Kidney glomerular epithelial cell (primary cell): ENCODE measurements around the gene HOXC10.

Source experiments
- DNase-seq: peaks from one replicate; lab custom pipeline; 2025; lab: John Stamatoyannopoulos, UW

The HOXC10 gene

DNA sequence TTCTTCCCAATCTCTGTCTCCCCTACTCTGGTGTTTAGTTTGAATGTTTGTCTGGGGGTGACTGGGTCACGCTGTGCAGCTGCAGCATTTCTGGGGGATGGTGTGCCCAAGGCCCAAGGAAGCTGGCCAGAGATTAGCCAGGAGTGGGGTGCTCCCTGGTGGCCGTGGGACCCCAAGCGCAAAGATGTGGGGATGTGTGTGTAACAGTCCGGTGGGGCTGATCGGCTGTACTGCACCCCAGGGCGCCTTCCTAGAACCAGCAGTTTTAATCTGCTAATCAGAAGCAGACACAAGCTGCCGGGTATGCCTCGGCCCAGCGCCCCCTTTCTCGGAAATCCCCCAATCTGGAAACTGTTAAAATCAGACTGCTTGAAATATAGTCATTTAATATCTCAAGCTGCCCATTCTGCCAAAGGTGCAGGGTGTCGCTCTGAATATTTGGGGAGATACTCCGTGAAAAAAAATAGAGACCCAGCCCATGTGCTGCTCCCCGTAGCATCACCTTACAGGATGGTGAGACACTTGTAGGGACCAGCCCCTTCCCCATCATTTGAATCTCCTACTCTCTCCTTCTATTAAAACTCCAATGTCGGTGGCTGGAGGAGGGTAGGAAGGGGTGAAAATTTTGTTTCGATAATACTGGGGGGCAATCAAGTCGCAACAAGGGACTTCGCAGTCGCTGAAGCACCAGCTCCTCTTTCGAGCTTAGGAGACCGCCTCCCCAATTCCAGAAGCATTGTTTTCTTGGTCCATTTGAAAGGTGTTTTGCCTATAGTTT is 19.3 kb downstream of the HOXC10 start:
- DNase-seq, result no peak

DNA sequence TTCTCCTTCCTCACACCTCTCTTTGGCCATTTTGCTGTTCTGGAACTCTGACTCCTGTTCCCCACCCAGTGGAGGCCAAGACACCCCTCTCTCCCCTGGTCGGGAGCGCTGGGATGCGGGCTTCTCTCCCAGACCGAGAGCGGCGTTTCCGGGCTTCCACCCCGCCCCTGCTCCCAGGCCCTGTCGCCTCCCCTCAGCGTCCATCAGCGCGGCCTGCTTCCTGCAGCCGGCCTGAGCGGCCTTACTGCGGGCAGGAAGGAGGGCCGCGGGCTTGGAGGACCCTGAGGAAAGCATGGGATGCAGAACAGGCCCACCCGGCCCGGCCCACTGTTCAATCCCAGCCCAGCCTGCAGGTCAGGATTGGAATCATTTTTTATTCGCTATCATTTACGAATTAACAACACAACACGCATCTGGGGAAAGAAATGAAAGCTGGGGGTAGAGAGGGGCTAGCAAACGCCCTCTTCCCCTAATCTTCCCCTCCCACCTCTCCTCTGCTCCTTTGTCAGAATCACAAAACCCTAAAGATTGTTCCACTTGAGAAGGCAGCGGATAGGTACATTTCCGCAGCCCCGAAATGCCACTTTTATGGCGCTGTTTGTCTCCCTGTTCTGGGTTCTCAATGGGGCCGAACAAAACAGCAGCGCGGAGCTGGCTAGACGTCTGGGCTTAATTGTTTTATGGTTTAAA is 20.0 kb downstream of the HOXC10 start:
- DNase-seq, result no peak

DNA sequence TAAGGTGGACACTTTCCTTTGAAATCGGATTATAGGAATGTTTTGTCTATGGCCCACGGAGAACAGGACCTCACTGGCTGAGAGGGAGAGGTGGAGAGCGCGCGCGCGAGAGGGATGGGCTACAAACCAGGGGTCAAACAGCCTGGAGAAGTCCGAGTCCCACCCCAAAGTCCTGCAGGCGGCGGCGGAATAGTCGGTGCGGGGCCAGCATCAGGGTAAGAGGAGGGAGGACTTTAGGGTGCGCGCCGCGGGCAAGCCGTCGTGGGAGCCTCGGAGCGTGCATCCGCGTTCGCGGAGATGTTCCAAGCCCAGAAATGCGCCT is 20.5 kb downstream of the HOXC10 start:
- DNase-seq, result no peak

DNA sequence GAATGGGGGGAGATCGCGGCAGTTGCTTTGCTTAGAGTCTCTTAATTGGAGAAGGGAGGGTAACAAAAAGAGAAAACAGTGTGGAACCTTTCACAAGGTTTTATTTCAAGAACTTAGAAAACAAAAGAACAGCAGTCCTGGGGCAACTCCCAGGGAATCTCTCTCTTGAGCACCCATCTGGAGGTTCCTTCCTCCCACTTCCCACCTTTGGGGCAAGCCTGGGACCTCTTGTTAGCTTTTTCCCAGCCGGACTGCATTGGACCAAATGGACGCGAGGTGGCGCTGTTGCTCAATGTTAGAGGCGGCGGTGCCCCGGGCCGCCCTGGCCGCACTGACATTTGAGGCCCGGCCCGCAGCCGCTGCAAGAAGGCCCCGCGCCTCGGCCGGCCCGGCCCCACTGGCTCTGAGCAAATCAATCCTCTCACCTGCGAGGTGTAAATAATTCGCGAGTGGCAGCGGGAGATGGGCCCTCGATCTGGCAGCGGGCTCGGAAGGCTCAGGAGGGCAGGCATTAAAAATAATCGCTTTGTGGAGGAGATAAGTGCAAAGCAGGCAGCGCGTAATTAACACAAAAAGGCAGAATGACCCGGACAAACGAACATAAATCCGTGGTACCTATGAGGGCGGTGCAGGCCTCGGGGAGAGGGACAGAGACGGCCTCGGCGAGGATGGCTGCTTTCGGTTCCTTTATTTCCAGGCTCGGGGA is 21.1 kb downstream of the HOXC10 start:
- DNase-seq, result peak; percentile 71

DNA sequence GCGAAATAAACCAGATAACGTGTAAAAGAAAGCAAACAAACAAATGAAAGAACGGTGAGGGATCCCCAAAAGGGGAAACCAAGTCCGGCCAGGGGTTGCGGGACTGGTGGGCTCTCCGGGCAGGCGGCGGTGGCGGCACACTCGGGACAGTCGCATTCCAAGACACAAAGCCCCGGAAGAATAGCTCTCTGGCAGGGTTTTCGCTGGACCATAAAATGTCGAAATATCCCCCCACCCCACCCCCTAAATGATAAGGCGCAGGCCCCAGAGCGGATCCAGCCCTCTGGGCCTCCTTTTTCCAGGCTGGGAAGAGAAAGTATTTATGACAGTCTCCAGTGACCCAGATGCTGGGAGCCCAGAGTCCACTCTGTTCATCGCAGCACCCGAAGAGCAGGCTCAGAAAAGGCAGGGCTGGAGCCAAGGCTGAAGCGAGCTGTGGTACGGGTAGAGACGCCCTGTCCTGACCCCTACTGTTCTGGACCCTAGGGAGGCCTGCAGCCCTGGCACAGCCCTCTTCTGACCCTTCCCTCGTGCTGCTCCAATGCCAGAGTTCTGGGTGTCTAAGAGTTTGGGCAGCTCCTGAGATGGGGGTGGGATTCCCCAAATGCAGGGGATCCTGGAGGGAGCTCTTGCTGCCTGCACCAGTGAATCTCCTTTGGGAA is 21.7 kb downstream of the HOXC10 start:
- DNase-seq, result no peak

DNA sequence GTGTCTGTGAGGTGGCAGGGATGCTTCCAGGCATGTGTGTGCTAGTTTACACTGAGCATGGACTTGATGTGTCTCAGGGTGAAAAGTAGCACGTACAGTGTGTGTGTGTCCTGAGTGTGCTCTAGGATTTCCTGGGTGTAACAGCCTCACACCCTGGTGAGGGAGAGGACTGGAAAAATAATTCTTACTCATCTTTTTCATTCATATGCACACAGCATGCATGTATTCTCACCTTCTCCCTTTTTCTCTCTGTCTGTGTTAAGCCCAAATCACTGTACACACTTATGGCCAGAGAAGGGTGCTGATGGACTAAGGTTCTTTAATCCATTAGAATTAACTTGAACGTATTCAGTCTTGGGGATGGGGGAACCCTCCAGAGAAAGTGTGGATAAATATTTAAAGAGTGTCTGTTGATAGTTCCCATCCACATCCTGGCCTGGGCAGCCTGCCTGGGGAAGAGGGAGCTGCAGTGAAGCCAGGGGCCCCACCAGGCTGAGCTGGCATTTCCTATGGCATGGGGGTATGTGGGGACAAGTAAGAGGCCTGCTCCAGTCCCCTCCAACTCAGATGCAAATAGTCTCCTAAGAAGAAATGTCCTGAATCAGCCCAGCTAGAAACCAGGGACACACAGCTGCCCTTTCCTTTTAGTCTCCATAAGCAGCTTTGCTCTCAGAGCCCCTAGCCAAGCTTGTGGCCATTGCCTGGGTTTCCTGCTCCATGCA is 22.8 kb downstream of the HOXC10 start:
- no peak for DNase-seq

DNA sequence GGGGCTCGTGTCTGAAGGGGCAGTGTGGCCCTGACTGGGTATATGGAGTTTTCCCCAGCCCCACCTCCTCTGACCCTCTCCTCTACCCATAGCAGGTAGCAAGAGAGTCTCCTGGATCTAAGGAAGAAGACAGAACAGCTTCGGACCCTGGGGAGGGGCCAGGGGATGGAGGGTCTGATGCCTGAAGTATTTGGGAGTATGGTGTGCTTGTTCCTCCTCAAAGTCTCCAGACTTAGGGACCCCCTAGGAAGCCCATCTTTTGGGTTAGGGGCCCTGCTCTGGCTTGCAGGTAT is 23.3 kb downstream of the HOXC10 start:
- DNase-seq, result no peak

DNA sequence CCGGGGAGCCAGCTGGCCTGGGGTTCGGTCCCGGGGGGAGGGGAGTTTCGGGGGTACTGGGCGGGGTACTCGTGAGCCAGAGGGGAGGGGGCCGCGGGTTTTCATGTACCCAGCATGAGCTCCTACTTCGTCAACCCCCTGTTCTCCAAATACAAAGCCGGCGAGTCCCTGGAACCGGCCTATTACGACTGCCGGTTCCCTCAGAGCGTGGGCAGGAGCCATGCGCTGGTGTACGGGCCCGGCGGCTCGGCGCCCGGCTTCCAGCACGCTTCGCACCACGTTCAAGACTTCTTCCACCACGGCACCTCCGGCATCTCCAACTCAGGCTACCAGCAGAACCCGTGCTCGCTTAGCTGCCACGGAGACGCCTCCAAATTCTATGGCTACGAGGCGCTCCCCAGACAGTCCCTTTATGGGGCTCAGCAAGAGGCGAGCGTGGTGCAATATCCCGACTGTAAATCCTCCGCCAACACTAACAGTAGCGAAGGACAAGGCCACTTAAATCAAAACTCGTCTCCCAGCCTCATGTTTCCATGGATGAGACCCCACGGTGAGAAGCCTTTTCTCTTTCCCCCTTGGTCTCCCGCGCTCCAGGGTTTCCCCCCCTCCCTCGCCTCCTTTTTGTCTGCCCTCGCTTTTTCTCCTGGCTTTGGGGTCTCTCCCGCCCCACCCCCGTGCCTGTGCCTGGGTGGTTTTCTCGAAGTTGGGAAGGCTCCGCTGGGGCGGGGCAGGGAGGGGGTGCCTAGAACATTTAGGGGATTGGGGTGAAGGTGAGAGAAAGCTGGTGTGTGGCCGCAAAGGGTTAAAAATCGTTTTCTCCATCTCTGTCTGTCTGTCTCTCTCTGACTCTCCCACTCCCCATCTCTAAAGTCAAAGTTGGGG is 24.5 kb downstream of the HOXC10 start:
- DNase-seq, result no peak

DNA sequence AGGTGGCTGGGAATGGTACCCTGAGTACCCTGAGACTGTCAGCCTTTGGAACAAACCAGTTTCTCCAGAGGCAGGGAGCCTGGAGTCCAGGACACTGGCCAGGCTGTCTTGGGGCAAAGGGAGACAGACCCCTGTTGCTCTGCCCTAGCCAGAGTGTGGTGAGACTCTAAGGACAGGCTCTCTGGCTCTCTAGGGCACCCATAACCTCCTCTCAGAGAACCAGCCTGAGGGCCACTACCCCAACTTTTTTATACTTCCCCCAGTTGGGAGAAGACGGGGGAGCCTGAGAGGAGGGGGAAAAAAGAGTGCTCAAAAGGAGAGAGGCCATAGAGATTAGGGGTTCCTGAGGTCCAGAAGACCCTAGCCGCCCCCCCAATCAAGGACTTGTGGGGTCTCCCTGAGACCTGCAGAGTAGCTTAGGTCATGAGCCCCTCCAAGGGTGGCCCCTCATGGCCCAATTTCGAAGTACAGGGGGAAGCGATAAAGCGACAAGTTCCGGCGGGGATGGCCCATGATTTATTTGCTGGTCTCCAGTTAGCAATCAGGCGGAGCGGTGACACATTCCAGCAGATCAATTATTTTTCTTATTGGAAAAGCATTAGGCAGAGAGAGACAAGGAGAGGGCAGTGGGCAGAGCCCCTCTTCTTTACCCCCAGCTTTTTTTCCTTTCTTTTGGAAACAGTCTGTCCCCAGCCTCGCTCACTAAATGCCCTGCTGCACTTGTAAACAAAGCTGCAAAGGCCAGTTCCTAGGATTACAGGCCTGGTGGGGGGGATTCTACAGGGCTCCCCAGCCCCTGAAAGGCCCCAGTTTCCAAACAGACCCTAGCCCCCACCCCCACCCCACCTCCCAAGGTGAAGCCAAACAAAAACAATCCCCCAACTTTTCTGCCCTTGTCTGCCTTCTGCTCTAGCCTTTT is 25.4 kb downstream of the HOXC10 start:
- DNase-seq, result no peak

DNA sequence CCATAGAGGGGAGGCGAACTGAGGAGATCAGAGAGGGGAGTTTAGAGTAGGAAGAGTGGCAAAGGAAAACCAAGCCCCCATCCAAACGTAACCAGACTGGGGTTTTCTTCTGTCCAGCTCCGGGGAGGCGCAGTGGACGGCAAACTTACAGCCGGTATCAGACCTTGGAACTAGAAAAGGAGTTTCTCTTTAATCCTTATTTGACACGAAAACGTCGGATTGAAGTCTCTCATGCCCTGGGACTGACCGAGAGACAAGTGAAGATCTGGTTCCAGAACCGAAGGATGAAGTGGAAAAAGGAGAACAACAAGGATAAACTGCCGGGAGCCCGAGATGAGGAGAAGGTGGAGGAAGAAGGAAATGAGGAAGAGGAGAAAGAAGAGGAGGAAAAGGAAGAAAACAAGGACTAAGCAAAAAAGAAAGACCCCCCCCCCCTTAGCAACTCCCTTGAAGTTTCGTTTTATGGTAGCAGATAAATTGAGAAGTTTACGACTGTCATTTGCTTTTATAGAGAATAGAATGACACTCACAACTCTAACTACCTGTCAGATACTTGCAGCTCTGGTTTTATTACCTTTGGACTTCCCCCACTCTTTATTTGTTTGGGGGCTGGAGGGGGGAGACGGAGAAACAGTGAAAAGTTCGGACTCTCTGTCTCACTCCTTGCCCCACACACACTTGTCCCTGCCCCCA is 26.2 kb downstream of the HOXC10 start:
- DNase-seq, result no peak

DNA sequence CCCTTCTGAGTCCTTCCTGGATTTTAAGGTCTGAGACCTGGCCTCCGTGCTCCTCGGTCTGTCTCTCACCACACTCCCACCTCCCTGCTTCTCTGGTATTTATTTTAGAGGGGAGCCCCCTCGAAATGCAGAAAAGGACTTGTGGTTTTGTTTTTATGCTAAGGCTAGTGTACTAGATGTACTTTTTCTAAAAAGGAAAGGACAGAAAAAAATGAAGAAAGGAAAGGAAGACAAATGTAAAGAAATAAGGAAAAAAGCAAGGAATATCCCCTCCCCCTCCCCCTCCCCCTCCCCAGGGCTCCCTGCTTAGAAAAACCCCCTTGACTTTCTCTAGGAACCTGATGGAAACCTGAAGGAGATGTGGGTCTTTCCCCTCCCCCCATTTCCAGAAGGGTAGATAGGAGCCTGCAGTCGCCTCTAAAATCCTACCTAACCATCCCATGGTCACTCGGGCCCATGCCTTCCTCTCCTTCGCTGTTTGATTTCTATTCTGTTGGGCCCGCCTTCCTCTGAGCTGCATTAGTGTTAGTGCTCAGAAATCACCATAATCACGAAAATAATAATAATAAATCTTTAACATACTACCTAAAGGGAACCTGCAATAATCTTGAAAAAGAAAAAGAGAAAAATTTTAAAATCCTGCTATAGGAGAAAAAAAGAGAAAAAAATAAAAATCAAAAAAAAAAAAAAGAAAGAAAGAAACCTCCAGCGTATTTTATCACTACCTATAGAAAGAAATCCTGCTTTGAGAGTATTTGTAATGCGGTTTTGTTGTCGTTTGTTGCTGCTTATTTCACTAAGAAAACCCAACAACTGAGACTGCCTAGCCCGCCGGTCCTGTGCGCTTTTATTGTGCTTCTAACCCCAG is 27.0 kb downstream of the HOXC10 start:
- no peak for DNase-seq

DNA sequence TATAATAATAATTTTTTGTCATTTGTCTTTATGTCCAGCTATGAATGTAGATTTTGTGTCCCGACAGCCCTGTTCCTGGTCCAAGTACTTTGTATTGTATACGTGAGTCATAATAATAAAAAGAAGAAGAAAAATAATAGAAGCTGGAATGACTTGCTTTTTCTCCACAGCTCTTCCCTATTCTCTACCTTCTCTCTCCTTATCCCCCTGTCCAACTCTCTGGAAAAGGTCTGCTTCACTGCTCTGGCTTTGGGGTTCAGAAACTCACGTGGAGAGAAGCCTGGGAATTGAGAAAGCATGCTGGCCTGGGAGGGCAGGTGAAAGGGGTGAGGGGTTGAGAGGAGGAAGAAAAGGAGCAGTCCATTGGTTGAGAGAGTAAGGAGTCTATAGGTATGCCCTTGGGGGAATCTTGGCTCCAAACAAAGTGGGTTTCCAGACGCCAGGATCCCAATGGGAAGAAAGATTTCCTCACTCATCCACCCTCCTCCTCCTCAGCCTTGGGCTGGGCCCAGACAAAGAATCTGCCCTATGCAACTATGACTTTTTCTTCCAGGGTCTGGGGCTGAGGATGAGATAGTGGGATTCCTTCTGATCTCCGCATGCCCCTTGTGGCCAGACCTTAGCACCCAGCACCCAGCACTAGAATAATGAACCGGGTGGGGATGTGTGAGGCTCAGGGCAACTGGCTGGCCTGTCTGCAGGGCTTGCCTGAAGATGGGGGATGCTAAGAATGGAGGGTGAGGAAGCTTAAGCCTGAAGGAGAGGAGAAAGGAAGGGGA is 27.9 kb downstream of the HOXC10 start:
- DNase-seq, result no peak

DNA sequence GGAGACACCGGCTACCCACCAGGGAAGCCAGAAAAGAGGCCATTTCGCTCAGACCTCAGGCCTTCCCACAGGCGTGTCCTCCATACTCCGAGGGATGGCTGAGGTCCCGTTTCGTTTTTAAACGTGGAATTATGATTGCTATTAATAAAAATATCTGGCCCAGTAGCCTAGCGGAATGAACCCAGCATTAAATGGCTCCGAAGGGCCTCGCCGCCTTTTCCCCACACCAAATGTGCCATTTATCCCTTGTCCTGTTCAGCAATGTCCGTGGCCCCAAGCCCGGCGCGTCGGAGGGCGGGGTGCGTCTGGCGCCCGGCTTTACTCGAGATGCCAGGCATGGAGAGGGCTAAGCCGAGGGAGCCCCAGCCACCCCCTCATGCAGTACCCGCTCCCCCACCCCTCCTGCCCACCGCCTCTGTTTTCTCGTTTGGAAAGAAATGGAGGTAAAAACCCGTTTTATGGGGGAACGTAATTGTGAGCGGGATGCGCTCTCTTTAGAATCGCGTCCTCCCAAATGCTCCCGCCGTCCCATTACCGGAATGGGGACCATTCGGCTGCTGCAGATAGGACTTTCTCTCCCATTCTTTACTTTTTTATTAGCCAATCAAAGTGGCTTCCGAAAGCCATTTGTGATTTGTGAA is 29.6 kb downstream of the HOXC10 start:
- DNase-seq, result no peak

DNA sequence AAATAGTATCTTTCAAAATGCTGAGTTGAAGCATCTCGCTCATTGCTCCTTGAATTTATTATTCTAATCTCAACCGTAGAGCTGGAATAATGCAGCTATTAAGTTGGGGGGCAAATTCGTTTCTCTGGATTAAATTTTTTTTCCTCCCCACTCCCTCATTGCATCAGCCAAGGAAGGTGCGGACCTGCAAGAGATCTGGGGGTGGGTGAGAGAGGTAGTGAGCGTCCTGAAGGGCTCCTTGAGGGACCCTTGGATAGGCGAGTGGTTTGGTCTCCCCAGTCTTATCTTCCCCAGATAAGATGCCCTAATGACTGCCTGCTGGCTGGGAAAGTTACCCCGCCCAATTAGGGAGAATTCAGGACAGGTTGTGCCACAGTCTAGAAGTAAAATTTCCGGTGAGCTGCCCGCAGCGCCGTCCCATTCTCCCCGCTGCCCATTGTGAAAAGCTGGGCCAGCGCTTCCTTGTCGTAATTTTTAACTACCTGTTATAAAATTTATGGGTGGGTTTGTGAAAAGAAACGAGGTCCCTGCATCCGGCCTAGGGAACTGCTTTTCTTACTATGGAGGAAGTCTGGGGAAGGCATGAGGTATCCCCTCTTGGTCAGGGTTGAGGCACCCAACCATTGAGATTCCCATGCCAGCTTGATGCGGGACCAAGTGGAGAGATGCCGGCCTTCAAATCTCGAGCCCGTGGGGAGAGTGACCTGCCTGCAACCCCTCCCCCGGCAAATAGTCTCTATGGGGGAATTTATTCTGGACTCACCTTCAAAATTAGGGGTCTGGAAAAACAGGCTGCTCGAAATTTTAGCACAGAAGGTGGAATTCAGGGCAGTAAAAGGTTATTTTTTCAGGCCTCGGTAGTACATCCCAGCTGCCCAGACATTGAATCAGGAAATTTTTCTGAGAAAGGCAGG is 30.3 kb downstream of the HOXC10 start:
- no peak for DNase-seq

DNA sequence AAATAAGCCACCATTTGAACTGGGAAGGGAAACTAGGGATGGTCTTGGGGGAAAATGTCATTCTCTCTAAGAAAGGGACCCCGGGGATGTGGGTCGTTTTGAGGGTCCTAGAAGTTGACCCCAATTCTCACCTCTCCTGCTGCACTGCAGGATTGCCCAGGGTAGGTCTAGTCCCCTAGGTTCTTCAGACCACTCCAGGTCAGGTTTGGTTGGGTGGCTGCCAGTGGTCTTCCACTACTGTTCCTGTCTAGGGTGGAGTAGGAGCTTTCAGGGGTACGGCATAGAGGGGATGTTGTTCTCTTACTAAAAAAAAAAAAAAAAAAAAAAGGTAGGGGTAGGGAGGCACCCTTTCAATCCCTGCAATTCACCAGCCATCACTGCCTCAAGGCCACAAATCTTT is 31.1 kb downstream of the HOXC10 start:
- DNase-seq, result no peak

DNA sequence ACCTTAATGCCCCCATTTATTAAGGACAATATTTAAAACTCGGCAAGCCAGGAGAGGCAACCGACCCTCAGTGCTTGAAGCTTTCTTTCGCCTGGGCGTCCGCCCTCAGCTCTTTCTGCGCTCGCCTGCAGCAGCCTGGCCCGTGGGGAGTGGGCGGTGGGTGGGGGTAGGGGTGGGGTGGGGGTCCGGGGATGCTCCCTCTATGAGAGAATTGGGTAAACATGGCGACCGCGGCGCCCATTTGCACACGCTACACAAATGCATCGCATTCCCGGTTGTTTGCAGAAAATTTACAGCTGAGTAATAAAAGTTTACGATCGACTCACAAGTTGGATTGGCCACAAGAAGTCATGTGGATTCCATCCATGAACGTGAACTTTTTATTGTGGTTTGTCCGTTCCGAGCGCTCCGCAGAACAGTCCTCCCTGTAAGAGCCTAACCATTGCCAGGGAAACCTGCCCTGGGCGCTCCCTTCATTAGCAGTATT is 31.6 kb downstream of the HOXC10 start:
- peak; percentile 90 for DNase-seq
